HG03066 (cell line): ENCODE results near the gene NTSR2.

Source experiments
- ATAC-seq: cut with Tn5 transposase; IDR thresholded peaks from one replicate; pipeline ENCODE4 v1.9.1; 2021; ENCODE audit warnings: low read depth; ENCODE audit not compliant: unreplicated experiment

Gene NTSR2

GRCh38 chr2:11701206-11701605, 31.2 kb upstream of the NTSR2 start:
- no peak for ATAC-seq

GRCh38 chr2:11699686-11700670, 30.0 kb upstream of the NTSR2 start:
- ATAC-seq, result no peak

- ATAC-seq, result no peak
Measured at GRCh38 chr2:11698009-11698922, 28.3 kb upstream of the NTSR2 start.

- ATAC-seq, result no peak
Measured at GRCh38 chr2:11697103-11697871, 27.3 kb upstream of the NTSR2 start.

- no peak for ATAC-seq
Measured at GRCh38 chr2:11696736-11697102, 26.7 kb upstream of the NTSR2 start.

- ATAC-seq, result no peak
Measured at GRCh38 chr2:11695576-11695975, 25.6 kb upstream of the NTSR2 start.

- peak; percentile 62 for ATAC-seq
Measured at GRCh38 chr2:11692966-11693521, 23.0 kb upstream of the NTSR2 start.

- no peak for ATAC-seq
Measured at GRCh38 chr2:11691076-11691660, 21.2 kb upstream of the NTSR2 start.

GRCh38 chr2:11688222-11689069, 18.5 kb upstream of the NTSR2 start:
- peak; percentile 85 for ATAC-seq

- ATAC-seq, result no peak
Measured at GRCh38 chr2:11687736-11688135, 17.7 kb upstream of the NTSR2 start.

GRCh38 chr2:11685906-11686470, 16.0 kb upstream of the NTSR2 start:
- no peak for ATAC-seq

GRCh38 chr2:11684894-11685460, 15.0 kb upstream of the NTSR2 start:
- no peak for ATAC-seq

- no peak for ATAC-seq
Measured at GRCh38 chr2:11683966-11684365, 14.0 kb upstream of the NTSR2 start.

- ATAC-seq, result no peak
Measured at GRCh38 chr2:11683476-11683875, 13.5 kb upstream of the NTSR2 start.

GRCh38 chr2:11682590-11682915, 12.6 kb upstream of the NTSR2 start:
- no peak for ATAC-seq

GRCh38 chr2:11681722-11682589, 12.0 kb upstream of the NTSR2 start:
- no peak for ATAC-seq

GRCh38 chr2:11680901-11681721, 11.1 kb upstream of the NTSR2 start:
- ATAC-seq, result no peak
